OCI-LY7 (cell line): ENCODE results near the gene CAP2.

Experiments
- EZH2phosphoT487 ChIP-seq: fragments of 200-600 bp; sonication (generic); IDR thresholded peaks from 2 replicates; pipeline ENCODE4 v1.6.1; 2018; ENCODE audit warnings: low read depth, borderline replicate concordance, mild to moderate bottlenecking, mixed run types, antibody characterized with exemption, low read length, moderate library complexity, mixed read lengths
- TF ChIP-seq, protein P1 (sequence below): fragments of 200-600 bp; sonication (generic); conservative IDR thresholded peaks from 2 replicates; pipeline ENCODE4 v1.5.1; 2014; ENCODE audit warnings: mild to moderate bottlenecking, antibody characterized with exemption, low read length, moderate library complexity, mixed read lengths

DNA sequence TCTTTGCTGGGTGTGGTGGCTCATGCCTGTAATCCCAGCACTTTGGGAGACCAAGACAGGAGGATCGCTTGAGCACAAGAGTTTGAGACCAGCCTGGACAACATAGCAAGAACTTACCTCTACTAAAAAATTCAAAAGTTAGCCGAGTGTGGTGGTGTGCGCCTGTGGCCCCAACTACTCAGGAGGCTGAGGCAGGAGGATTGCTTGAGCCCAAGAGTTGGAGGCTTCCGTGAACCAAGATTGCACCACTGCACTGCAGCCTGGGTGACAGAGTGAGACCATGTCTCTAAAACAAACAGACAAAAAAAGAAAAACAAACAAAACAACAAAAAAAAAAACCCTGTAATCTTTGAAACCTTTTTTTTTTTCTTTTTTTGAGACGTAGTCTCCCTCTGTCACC is 67.5 kb downstream of the CAP2 start:
- TF ChIP-seq, protein P1, sequence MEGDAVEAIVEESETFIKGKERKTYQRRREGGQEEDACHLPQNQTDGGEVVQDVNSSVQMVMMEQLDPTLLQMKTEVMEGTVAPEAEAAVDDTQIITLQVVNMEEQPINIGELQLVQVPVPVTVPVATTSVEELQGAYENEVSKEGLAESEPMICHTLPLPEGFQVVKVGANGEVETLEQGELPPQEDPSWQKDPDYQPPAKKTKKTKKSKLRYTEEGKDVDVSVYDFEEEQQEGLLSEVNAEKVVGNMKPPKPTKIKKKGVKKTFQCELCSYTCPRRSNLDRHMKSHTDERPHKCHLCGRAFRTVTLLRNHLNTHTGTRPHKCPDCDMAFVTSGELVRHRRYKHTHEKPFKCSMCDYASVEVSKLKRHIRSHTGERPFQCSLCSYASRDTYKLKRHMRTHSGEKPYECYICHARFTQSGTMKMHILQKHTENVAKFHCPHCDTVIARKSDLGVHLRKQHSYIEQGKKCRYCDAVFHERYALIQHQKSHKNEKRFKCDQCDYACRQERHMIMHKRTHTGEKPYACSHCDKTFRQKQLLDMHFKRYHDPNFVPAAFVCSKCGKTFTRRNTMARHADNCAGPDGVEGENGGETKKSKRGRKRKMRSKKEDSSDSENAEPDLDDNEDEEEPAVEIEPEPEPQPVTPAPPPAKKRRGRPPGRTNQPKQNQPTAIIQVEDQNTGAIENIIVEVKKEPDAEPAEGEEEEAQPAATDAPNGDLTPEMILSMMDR, result no peak
- no peak for TF ChIP-seq EZH2phosphoT487
